Stimulated activated CD4-positive, alpha-beta T cell treated with anti-CD3 and anti-CD28 coated beads, TNF-alpha, amount 100 ng/mL, for 1 hour (primary cell): Measurements from ENCODE around the gene WNT9B.

ENCODE experiments used
- DNase-seq, 3 donors: peaks; one replicate each; pipeline ENCODE4 v3.0.0-alpha.2; 2020; ENCODE audit warnings: low read depth in 3 of 3, low spot score in 1 of 3

WNT9B gene

GRCh38 chr17:46851029-46851741 is at the start of gene WNT9B:
Gene WNT9B (plus strand): TSS chr17:46851583. CDS start chr17:46851639, 56 bp downstream.
- no peak for DNase-seq

GRCh38 chr17:46802800-46803199 is 48.6 kb upstream of the WNT9B start:
- no peak for DNase-seq

- DNase-seq: no peak
These were observed 47.8 kb upstream of the WNT9B start for GRCh38 chr17:46803544-46803943.

- DNase-seq: no peak
These were observed 45.6 kb upstream of the WNT9B start for GRCh38 chr17:46805771-46806170.

- no peak for DNase-seq
These were observed 42.2 kb upstream of the WNT9B start for GRCh38 chr17:46809110-46809571.

- no peak for DNase-seq
These were observed 40.5 kb upstream of the WNT9B start for GRCh38 chr17:46810837-46811236.

GRCh38 chr17:46811978-46812583 is 39.3 kb upstream of the WNT9B start:
- DNase-seq: no peak

- DNase-seq: no peak
These were observed 38.6 kb upstream of the WNT9B start for GRCh38 chr17:46812624-46813318.

GRCh38 chr17:46813920-46814319 is 37.5 kb upstream of the WNT9B start:
- DNase-seq: no peak

- DNase-seq: no peak
These were observed 36.9 kb upstream of the WNT9B start for GRCh38 chr17:46814446-46814845.

- no peak for DNase-seq
These were observed 35.7 kb upstream of the WNT9B start for GRCh38 chr17:46815474-46816353.

GRCh38 chr17:46817151-46817900 is 34.1 kb upstream of the WNT9B start:
- no peak for DNase-seq

- DNase-seq: no peak
These were observed 33.5 kb upstream of the WNT9B start for GRCh38 chr17:46817901-46818209.

GRCh38 chr17:46818316-46818928 is 33.0 kb upstream of the WNT9B start, which contains the start of gene WNT3:
Gene WNT3 (minus strand): TSS chr17:46818692. CDS start chr17:46818597, 95 bp downstream.
- DNase-seq: peak in 1 of 3 donors; percentile 42

- DNase-seq: no peak
These were observed 32.2 kb upstream of the WNT9B start for GRCh38 chr17:46818929-46819859.

- DNase-seq: no peak
These were observed 31.5 kb upstream of the WNT9B start for GRCh38 chr17:46819906-46820351.

GRCh38 chr17:46820592-46821450 is 30.6 kb upstream of the WNT9B start:
- no peak for DNase-seq
